ENCODE measurements around the gene RBM24.

DNA sequence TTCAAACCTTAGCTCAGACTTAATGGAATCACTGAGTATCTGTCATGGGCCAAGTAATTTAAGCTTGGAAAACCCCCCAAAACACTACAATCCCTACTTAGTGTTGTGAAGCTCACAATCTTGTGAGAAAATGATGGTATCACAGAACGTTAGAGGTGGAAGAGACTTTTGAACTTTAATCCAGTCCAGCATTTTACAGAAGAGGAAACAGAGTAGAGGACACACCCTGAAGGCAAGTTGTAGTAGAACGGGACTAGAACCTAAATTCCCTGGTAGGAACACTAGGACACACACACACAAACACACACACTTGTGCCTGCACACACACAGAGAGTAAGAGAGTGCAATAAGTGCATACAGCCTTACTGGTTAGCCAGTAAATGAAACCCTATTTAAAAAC is 62.1 kb downstream of the RBM24 start:
- TF ChIP-seq CTCF (IDR thresholded peaks at IDR 0.05) = no peak
- TF ChIP-seq POLR2A (IDR thresholded peaks at IDR 0.05) = no peak

Measured in Peyer's patch (tissue), 4 donors.